ENCODE data around the gene NUP93.

Gene NUP93

DNA sequence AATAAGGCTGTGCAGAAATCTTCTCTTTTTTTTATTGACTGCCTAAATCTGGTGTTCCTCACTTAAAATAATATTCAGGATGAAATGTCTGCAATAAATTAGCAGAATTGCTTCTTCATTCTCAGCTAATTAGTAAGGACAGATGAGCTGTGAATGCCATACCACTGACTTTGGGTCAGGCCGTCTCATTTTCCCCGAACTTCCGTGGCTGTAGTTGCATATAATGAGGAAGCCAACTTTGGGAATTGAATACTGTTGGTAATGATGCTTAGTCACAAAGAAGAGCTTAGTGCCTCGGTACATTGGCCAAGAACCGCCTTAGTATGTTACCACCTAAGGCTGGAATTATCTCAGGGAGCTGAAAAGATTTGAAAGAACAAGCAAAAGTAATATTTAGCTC, 47.6 kb downstream of the NUP93 start:
- DNase-seq (ENCODE audit: low read depth), result no peak
- H3K4me3 ChIP-seq (ENCODE audit: low read depth, low read length), result no peak overlapping the region
- TF ChIP-seq, protein P1, sequence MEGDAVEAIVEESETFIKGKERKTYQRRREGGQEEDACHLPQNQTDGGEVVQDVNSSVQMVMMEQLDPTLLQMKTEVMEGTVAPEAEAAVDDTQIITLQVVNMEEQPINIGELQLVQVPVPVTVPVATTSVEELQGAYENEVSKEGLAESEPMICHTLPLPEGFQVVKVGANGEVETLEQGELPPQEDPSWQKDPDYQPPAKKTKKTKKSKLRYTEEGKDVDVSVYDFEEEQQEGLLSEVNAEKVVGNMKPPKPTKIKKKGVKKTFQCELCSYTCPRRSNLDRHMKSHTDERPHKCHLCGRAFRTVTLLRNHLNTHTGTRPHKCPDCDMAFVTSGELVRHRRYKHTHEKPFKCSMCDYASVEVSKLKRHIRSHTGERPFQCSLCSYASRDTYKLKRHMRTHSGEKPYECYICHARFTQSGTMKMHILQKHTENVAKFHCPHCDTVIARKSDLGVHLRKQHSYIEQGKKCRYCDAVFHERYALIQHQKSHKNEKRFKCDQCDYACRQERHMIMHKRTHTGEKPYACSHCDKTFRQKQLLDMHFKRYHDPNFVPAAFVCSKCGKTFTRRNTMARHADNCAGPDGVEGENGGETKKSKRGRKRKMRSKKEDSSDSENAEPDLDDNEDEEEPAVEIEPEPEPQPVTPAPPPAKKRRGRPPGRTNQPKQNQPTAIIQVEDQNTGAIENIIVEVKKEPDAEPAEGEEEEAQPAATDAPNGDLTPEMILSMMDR (IDR thresholded peaks at IDR 0.05; ENCODE audit: low read depth, low read length, missing control alignments), result no peak
- in situ Hi-C loops (cut with HindIII; ENCODE audit: low sequenced_read_pairs), result no loop called here

- no peak for DNase-seq (ENCODE audit: low read depth)
- in situ Hi-C loops (cut with HindIII; ENCODE audit: low sequenced_read_pairs), result no loop called here
- H3K4me3 ChIP-seq (ENCODE audit: low read depth, low read length), result no peak overlapping the region
- TF ChIP-seq, protein P1 (IDR thresholded peaks at IDR 0.05; ENCODE audit: low read depth, low read length, missing control alignments), result no peak
These were observed 50.0 kb downstream of the NUP93 start for GRCh38 chr16:56779906-56780305.

DNA sequence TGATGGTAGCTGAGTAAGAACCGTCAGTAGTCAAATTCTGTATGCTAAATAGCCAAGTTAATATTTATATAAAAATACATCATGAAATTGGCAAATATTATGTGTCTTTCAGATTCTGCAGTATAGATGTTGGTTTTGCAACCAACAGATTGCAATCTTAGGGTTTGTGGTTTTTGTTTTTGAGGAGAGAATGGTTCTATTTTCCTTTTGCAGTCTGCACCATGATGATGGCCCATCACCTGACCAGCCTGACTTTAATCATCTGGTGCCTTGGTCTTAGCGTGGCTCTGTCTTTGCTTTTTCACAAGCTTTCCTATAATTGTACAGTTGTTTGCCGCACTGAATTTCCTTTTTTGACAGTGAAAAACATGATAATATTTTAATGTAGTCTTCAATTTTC, 50.7 kb downstream of the NUP93 start:
- TF ChIP-seq, protein P1 (IDR thresholded peaks at IDR 0.05; ENCODE audit: low read depth, low read length, missing control alignments), result no peak
- DNase-seq (ENCODE audit: low read depth), result no peak
- in situ Hi-C loops (cut with HindIII; ENCODE audit: low sequenced_read_pairs), result no loop called here
- H3K4me3 ChIP-seq (ENCODE audit: low read depth, low read length), result no peak overlapping the region

GRCh38 chr16:56781528-56781961, 51.6 kb downstream of the NUP93 start:
- in situ Hi-C loops (cut with HindIII; ENCODE audit: low sequenced_read_pairs), result no loop called here
- no peak overlapping the region for H3K4me3 ChIP-seq (ENCODE audit: low read depth, low read length)
- DNase-seq (ENCODE audit: low read depth), result no peak
- TF ChIP-seq, protein P1 (IDR thresholded peaks at IDR 0.05; ENCODE audit: low read depth, low read length, missing control alignments), result no peak

DNA sequence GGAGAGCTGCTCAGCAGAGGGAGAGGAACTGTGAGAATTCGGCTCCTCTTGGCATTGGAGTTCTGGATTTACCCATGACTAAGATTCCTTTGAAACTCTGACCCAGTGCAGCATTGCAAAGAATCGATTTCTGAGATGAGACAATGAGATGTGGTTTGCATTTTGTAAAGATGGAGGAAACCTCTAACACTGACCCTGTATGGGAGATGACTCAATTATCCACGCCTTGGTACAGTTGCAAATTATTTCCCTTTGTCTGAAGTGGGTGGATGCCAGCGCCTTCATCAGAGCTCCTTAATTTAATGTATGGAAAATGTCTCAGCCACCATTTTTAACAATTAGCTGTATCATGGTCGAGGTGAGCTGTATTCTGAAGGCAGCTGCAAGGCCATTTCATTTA, 53.4 kb downstream of the NUP93 start:
- in situ Hi-C loops (cut with HindIII; ENCODE audit: low sequenced_read_pairs), result no loop called here

GRCh38 chr16:56785317-56785716, 55.4 kb downstream of the NUP93 start:
- no peak overlapping the region for H3K4me3 ChIP-seq (ENCODE audit: low read depth, low read length)
- TF ChIP-seq, protein P1 (IDR thresholded peaks at IDR 0.05; ENCODE audit: low read depth, low read length, missing control alignments), result no peak
- in situ Hi-C loops (cut with HindIII; ENCODE audit: low sequenced_read_pairs), result no loop called here
- no peak for DNase-seq (ENCODE audit: low read depth)

More for the DNA sequence above, 53.4 kb downstream of the NUP93 start:
- no peak overlapping the region for H3K4me3 ChIP-seq (ENCODE audit: low read depth, low read length)
- TF ChIP-seq, protein P1 (IDR thresholded peaks at IDR 0.05; ENCODE audit: low read depth, low read length, missing control alignments), result no peak
- DNase-seq (ENCODE audit: low read depth), result peak; percentile 12

DNA sequence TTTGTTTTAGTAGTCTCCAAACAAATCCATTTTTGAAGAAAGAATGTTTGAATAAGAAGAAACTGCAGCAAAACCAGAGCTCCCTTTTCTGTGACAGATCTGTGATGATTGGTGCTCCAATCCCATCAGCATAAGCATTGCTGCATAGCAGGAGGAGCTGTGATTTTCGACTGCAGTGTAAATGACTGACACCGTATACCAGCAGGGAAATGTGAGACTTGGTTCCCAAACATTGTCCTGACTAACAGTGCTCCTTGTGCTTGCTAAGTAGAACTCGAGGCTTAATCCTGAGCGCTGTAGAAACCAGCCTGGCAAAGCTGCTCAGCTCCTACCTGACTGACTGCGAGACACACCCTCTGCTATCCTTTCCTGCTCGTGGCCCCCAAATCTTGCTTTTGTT, 57.2 kb downstream of the NUP93 start:
- DNase-seq (ENCODE audit: low read depth), result no peak
- in situ Hi-C loops (cut with HindIII; ENCODE audit: low sequenced_read_pairs), result no loop called here
- TF ChIP-seq, protein P1 (IDR thresholded peaks at IDR 0.05; ENCODE audit: low read depth, low read length, missing control alignments), result no peak
- no peak overlapping the region for H3K4me3 ChIP-seq (ENCODE audit: low read depth, low read length)
